GM21619 (cell line): ENCODE results near the gene IL12RB1.
"Not testable (repeated sequence)": the region's sequence is repeated elsewhere in the genome, so short reads cannot be mapped to it uniquely, and the experiment has no call there.

ENCODE experiments used
- ATAC-seq: cut with Tn5 transposase; IDR thresholded peaks from one replicate; pipeline ENCODE4 v1.9.1; 2021; ENCODE audit not compliant: unreplicated experiment

The IL12RB1 gene

GRCh38 chr19:18090545-18091216 lies 3.9 kb upstream of the IL12RB1 start:
- ATAC-seq: no peak

- no peak for ATAC-seq
Observed at GRCh38 chr19:18089726-18090125, 3.0 kb upstream of the IL12RB1 start.

GRCh38 chr19:18089096-18089541 lies 2.4 kb upstream of the IL12RB1 start:
- not testable (repeated sequence) for ATAC-seq

GRCh38 chr19:18085702-18086457 lies 854 bp downstream of the IL12RB1 start:
- no peak for ATAC-seq

GRCh38 chr19:18083929-18084684 lies 2.6 kb downstream of the IL12RB1 start:
- ATAC-seq: no peak

GRCh38 chr19:18074192-18074591 lies 12.5 kb downstream of the IL12RB1 start:
- ATAC-seq: no peak

GRCh38 chr19:18073197-18073596 lies 13.5 kb downstream of the IL12RB1 start:
- ATAC-seq: no peak

- no peak for ATAC-seq
Observed at GRCh38 chr19:18072335-18072734, 14.4 kb downstream of the IL12RB1 start.

- ATAC-seq: no peak
Observed at GRCh38 chr19:18070181-18070580, 16.6 kb downstream of the IL12RB1 start.

- ATAC-seq: no peak
Observed at GRCh38 chr19:18069383-18069782, 17.4 kb downstream of the IL12RB1 start.

- ATAC-seq: no peak
Observed at GRCh38 chr19:18068395-18068794, 18.3 kb downstream of the IL12RB1 start.

- ATAC-seq: no peak
Observed at GRCh38 chr19:18065173-18065495, 21.6 kb downstream of the IL12RB1 start.

GRCh38 chr19:18063463-18063862 lies 23.3 kb downstream of the IL12RB1 start:
- no peak for ATAC-seq

GRCh38 chr19:18062028-18062427 lies 24.7 kb downstream of the IL12RB1 start:
- ATAC-seq: no peak

- ATAC-seq: no peak
Observed at GRCh38 chr19:18060472-18060871, 26.3 kb downstream of the IL12RB1 start.

GRCh38 chr19:18059902-18060301 lies 26.8 kb downstream of the IL12RB1 start:
- ATAC-seq: no peak

GRCh38 chr19:18059297-18059696 lies 27.4 kb downstream of the IL12RB1 start:
- no peak for ATAC-seq

GRCh38 chr19:18058208-18059009 lies 28.3 kb downstream of the IL12RB1 start:
- ATAC-seq: no peak

GRCh38 chr19:18057557-18057956 lies 29.2 kb downstream of the IL12RB1 start:
- no peak for ATAC-seq

GRCh38 chr19:18055967-18056366 lies 30.8 kb downstream of the IL12RB1 start:
- ATAC-seq: no peak

GRCh38 chr19:18053576-18054219 lies 33.0 kb downstream of the IL12RB1 start:
- no peak for ATAC-seq
